Keratinocyte (primary cell): ENCODE measurements around the gene KIFC1. TPM values are rescaled to one million over a fixed set of nuclear protein-coding genes. Genes with fewer than 3 reads are reported as not detected.
A peak's percentile ranks its signal among the peaks of the same experiment; 100 is the strongest.

Experiments used
- DNase-seq: peaks from one replicate; pipeline ENCODE4 v3.0.0-alpha.2; 2011; ENCODE audit warnings: low read depth, missing footprints, low spot score
- FAIRE-seq: peaks from 2 replicates; lab custom pipeline; 2011; peaks lifted over from hg19 to GRCh38; lab: Jason Lieb, UNC
- H2AFZ ChIP-seq: 2 replicates; pipeline ENCODE4 v1.6.0; 2012; ENCODE audit warnings: low read length, control low read depth, inconsistent platforms; ENCODE audit not compliant: control insufficient read depth
- H3K27ac ChIP-seq: 2 replicates; pipeline ENCODE4 v1.5.1; 2011; ENCODE audit warnings: low read length; ENCODE audit not compliant: control insufficient read depth, insufficient read depth
- H3K27me3 ChIP-seq: 3 replicates; pipeline ENCODE4 v1.6.0; 2011; ENCODE audit warnings: low read length; ENCODE audit not compliant: control insufficient read depth, insufficient read depth; ENCODE audit errors: extremely low read depth
- H3K36me3 ChIP-seq, 2 experiments: 2 replicates in 1 of 2; 3 replicates in 1 of 2; pipeline ENCODE4 v1.5.1; 2011; ENCODE audit warnings: low read length in 2 of 2, mild to moderate bottlenecking in 1 of 2; ENCODE audit not compliant: control insufficient read depth in 2 of 2, insufficient read depth in 2 of 2; ENCODE audit errors: extremely low read depth in 1 of 2
- H3K4me1 ChIP-seq: 3 replicates; pipeline ENCODE4 v1.5.1; 2011; ENCODE audit warnings: low read length; ENCODE audit not compliant: control insufficient read depth, insufficient read depth; ENCODE audit errors: extremely low read depth
- H3K4me2 ChIP-seq: 3 replicates; pipeline ENCODE4 v1.6.0; 2011; ENCODE audit warnings: low read depth, low read length; ENCODE audit not compliant: control insufficient read depth, insufficient read depth; ENCODE audit errors: extremely low read depth
- H3K4me3 ChIP-seq, 3 experiments: fragments of 200-600 bp in 1 of 3; sonication (generic) in 1 of 3; 2 replicates in 2 of 3; 3 replicates in 1 of 3; pipeline ENCODE4 v1.5.1; 2011 to 2016; ENCODE audit warnings: low read length in 3 of 3, mild to moderate bottlenecking in 3 of 3, control low read depth in 2 of 3, inconsistent platforms in 1 of 3, low read depth in 1 of 3, mixed read lengths in 1 of 3, mixed run types in 1 of 3, moderate library complexity in 1 of 3; ENCODE audit not compliant: control insufficient read depth in 2 of 3, insufficient read depth in 2 of 3; ENCODE audit errors: extremely low read depth in 1 of 3
- H3K79me2 ChIP-seq: 2 replicates; pipeline ENCODE4 v1.6.0; 2012; ENCODE audit warnings: low read length; ENCODE audit not compliant: control insufficient read depth, insufficient read depth
- H3K9ac ChIP-seq: 3 replicates; pipeline ENCODE4 v1.6.0; 2011; ENCODE audit warnings: low read length; ENCODE audit not compliant: control insufficient read depth, insufficient read depth; ENCODE audit errors: extremely low read depth
- H3K9me1 ChIP-seq: 3 replicates; pipeline ENCODE4 v1.6.0; 2011; ENCODE audit warnings: low read length; ENCODE audit not compliant: control insufficient read depth, insufficient read depth; ENCODE audit errors: extremely low read depth
- H3K9me3 ChIP-seq: 2 replicates; pipeline ENCODE4 v1.5.1; 2012; ENCODE audit warnings: low read depth, low read length; ENCODE audit not compliant: control insufficient read depth
- H4K20me1 ChIP-seq: 3 replicates; pipeline ENCODE4 v1.6.0; 2011; ENCODE audit warnings: low read length; ENCODE audit not compliant: control insufficient read depth, insufficient read depth; ENCODE audit errors: extremely low read depth
- CTCF ChIP-seq, 3 experiments: IDR thresholded peaks in 1 of 3; conservative IDR thresholded peaks in 1 of 3; optimal IDR thresholded peaks in 1 of 3; 2 replicates in 2 of 3; 3 replicates in 1 of 3; pipeline versions ENCODE3 to v1.5.1; 2011; ENCODE audit warnings: low read length in 3 of 3, mild to moderate bottlenecking in 3 of 3, moderate library complexity in 2 of 3, control low read depth in 1 of 3, inconsistent platforms in 1 of 3; ENCODE audit not compliant: insufficient read depth in 2 of 3; ENCODE audit errors: extremely low read depth in 1 of 3
- EZH2 ChIP-seq: IDR thresholded peaks from one replicate; pipeline ENCODE4 v1.6.1; 2012; ENCODE audit warnings: inconsistent platforms, mild to moderate bottlenecking, low read length, moderate library complexity
- dilution Hi-C: fragments of 300-500 bp; cut with MboI; formaldehyde crosslinking; loops from one replicate; pipeline ENCODE4 v1.7.0; 2020; ENCODE audit warnings: low sequenced_read_pairs; ENCODE audit not compliant: extremely low pct_ligation_motif_present
- polyA plus RNA-seq, 5 experiments: library from polyadenylated mRNA; depleted of rRNA in 3 of 5; stranded (reverse) in 3 of 5; stranded (forward) in 1 of 5; unstranded in 1 of 5; fragments of >200 nt; gene quantifications; 1 replicate in 1 of 5; 2 replicates in 3 of 5; 3 replicates in 1 of 5; pipeline versions ENCODE4 v1.2.1 to v1.2.3, GENCODE V29; 2011 to 2012; ENCODE audit warnings: missing spikeins in 2 of 5, low read depth in 1 of 5, low replicate concordance in 1 of 5

The KIFC1 gene
- polyA plus RNA-seq, 1 donor (not counting 4 experiments of a cell fraction or from before 2014, with no cell fraction given), result 20.0 TPM

GRCh38 chr6:33411632-33412005 is 20.0 kb downstream of the KIFC1 start:
- H3K27me3 ChIP-seq, result no peaks in the 10 kb centered on the region
- H3K4me2 ChIP-seq, result peak overlapping the region; percentile 92
- peaks cover 14% of the 10 kb centered on the region for H3K79me2 ChIP-seq
- H3K27ac ChIP-seq, result peak overlapping the region; percentile 29
- dilution Hi-C loops, result no loop called here
- peak overlapping the region; percentile 73 for H3K9ac ChIP-seq
- H3K9me1 ChIP-seq, result no peaks in the 10 kb centered on the region
- H2AFZ ChIP-seq, result no peak overlapping the region
- DNase-seq, result no peak
- no peaks in the 10 kb centered on the region for H3K9me3 ChIP-seq
- FAIRE-seq, result no peak
- peaks cover 4% of the 10 kb centered on the region for H4K20me1 ChIP-seq
- H3K4me1 ChIP-seq, result peaks cover 21% of the 10 kb centered on the region
- H3K36me3 ChIP-seq, result peaks cover 23 to 51% of the 10 kb centered on the region in 2 experiments
- TF ChIP-seq EZH2 (no peak), CTCF (optimal IDR thresholded peaks at IDR 0.05 in 1 of 3, IDR thresholded peaks at IDR 0.05 in 1 of 3, conservative IDR thresholded peaks at IDR 0.05 in 1 of 3; ENCODE audit: extremely low read depth in 1 of 3, insufficient read depth in 2 of 3, low read length in 3 of 3) (no peak)
- peak overlapping the region; percentile 65 to 71 (median 67) for H3K4me3 ChIP-seq

- no peaks in the 10 kb centered on the region for H3K9me3 ChIP-seq
- FAIRE-seq (no peak), DNase-seq (no peak)
- no peak overlapping the region for H3K27ac ChIP-seq
- H2AFZ ChIP-seq, result no peak overlapping the region
- H3K4me2 ChIP-seq, result no peak overlapping the region
- no peak overlapping the region for H3K4me3 ChIP-seq
- H3K79me2 ChIP-seq, result peaks cover 22% of the 10 kb centered on the region
- no peak overlapping the region for H3K9ac ChIP-seq
- dilution Hi-C loops, result no loop called here
- H3K9me1 ChIP-seq, result no peaks in the 10 kb centered on the region
- peaks cover 29% of the 10 kb centered on the region for H3K4me1 ChIP-seq
- H3K36me3 ChIP-seq, result peaks cover 24 to 49% of the 10 kb centered on the region in 2 experiments
- H3K27me3 ChIP-seq, result no peaks in the 10 kb centered on the region
- TF ChIP-seq EZH2, result no peak
- TF ChIP-seq CTCF (optimal IDR thresholded peaks at IDR 0.05 in 1 of 3, IDR thresholded peaks at IDR 0.05 in 1 of 3, conservative IDR thresholded peaks at IDR 0.05 in 1 of 3; ENCODE audit: extremely low read depth in 1 of 3, insufficient read depth in 2 of 3, low read length in 3 of 3), result no peak
- peaks cover 5% of the 10 kb centered on the region for H4K20me1 ChIP-seq
Observed at GRCh38 chr6:33412140-33413009, 20.8 kb downstream of the KIFC1 start.
